ENCODE data around the gene CACNA1E. TPM values are rescaled to one million over a fixed set of nuclear protein-coding genes. Genes with fewer than 3 reads are reported as not detected.

Gene CACNA1E
- total RNA-seq, 1 experiment from 2014 or later: 0.45 TPM

- intact Hi-C loops (cut with micrococcal nuclease; ENCODE audit: unreplicated experiment): no loop called here
- CTCF ChIA-PET: no interaction called here
- Histone ChIP-seq H3K27me3 (replicated peaks; ENCODE audit: control insufficient read depth, insufficient read depth, low read length) (no peaks in the 10 kb centered on the region), H3K36me3 (ENCODE audit: control insufficient read depth, insufficient read depth, low read length) (no peaks in the 10 kb centered on the region), H3K4me3 (ENCODE audit: low read depth, low read length) (no peak overlapping the region), H3K4me1 (no peaks in the 10 kb centered on the region), H3K9me3 (no peaks in the 10 kb centered on the region)
- TF ChIP-seq, protein P1, sequence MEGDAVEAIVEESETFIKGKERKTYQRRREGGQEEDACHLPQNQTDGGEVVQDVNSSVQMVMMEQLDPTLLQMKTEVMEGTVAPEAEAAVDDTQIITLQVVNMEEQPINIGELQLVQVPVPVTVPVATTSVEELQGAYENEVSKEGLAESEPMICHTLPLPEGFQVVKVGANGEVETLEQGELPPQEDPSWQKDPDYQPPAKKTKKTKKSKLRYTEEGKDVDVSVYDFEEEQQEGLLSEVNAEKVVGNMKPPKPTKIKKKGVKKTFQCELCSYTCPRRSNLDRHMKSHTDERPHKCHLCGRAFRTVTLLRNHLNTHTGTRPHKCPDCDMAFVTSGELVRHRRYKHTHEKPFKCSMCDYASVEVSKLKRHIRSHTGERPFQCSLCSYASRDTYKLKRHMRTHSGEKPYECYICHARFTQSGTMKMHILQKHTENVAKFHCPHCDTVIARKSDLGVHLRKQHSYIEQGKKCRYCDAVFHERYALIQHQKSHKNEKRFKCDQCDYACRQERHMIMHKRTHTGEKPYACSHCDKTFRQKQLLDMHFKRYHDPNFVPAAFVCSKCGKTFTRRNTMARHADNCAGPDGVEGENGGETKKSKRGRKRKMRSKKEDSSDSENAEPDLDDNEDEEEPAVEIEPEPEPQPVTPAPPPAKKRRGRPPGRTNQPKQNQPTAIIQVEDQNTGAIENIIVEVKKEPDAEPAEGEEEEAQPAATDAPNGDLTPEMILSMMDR (IDR thresholded peaks at IDR 0.05; ENCODE audit: insufficient read depth in 1 of 2, low read depth in 1 of 2, low read length in 1 of 2, severe bottlenecking in 1 of 2, unreplicated experiment in 1 of 2): no peak
- no peak for DNase-seq
- no peak overlapping the region for H3K27ac Mint-ChIP-seq (ENCODE audit: unreplicated experiment)
- POLR2A ChIA-PET: no interaction called here
- H3K4me3 Mint-ChIP-seq (ENCODE audit: unreplicated experiment): no peak overlapping the region
- no TSS peak for BruUV-seq (replicated peaks)
- H3K9me3 Mint-ChIP-seq (ENCODE audit: unreplicated experiment): no peaks in the 10 kb centered on the region
- H3K36me3 Mint-ChIP-seq (ENCODE audit: insufficient read depth, unreplicated experiment): no peaks in the 10 kb centered on the region
- H3K27me3 Mint-ChIP-seq (ENCODE audit: insufficient read depth, unreplicated experiment): peaks cover 14% of the 10 kb centered on the region
- no peaks in the 10 kb centered on the region for H3K4me1 Mint-ChIP-seq (ENCODE audit: low read depth, unreplicated experiment)
These were observed 147.5 kb downstream of the CACNA1E start for GRCh38 chr1:181630838-181631237.

DNA sequence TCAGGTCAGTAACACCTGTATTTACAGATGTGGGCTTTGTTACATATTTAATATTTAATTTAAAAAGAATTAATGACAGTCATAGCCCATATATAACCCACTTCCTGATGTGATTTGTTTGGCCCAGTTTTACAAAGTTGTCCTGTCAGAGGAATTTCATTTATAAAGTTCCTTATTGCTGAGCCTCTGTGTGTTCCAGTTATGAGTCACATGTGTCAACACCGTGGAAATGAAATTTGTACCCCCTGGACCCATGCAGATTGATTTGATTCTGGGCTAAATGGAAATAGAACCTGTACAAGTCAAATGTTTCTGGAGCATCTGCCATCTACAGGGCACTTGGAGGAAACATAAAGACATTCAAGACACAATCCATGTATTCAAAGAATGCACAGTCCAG is 149.2 kb downstream of the CACNA1E start:
- no TSS peak for BruUV-seq (replicated peaks)
- DNase-seq: no peak
- TF ChIP-seq, protein P1 (IDR thresholded peaks at IDR 0.05; ENCODE audit: insufficient read depth in 1 of 2, low read depth in 1 of 2, low read length in 1 of 2, severe bottlenecking in 1 of 2, unreplicated experiment in 1 of 2): no peak
- Mint-ChIP-seq H3K4me3 (ENCODE audit: unreplicated experiment) (no peak overlapping the region), H3K27me3 (ENCODE audit: insufficient read depth, unreplicated experiment) (peaks cover 14% of the 10 kb centered on the region), H3K36me3 (ENCODE audit: insufficient read depth, unreplicated experiment) (no peaks in the 10 kb centered on the region), H3K27ac (ENCODE audit: unreplicated experiment) (no peak overlapping the region), H3K9me3 (ENCODE audit: unreplicated experiment) (no peaks in the 10 kb centered on the region), H3K4me1 (ENCODE audit: low read depth, unreplicated experiment) (no peaks in the 10 kb centered on the region)
- H3K4me3 ChIP-seq (ENCODE audit: low read depth, low read length): no peak overlapping the region
- H3K9me3 ChIP-seq: no peaks in the 10 kb centered on the region
- H3K27me3 ChIP-seq (replicated peaks; ENCODE audit: control insufficient read depth, insufficient read depth, low read length): no peaks in the 10 kb centered on the region
- H3K36me3 ChIP-seq (ENCODE audit: control insufficient read depth, insufficient read depth, low read length): no peaks in the 10 kb centered on the region
- ChIA-PET CTCF (no interaction called here), POLR2A (no interaction called here)
- intact Hi-C loops (cut with micrococcal nuclease; ENCODE audit: unreplicated experiment): no loop called here
- no peaks in the 10 kb centered on the region for H3K4me1 ChIP-seq

DNA sequence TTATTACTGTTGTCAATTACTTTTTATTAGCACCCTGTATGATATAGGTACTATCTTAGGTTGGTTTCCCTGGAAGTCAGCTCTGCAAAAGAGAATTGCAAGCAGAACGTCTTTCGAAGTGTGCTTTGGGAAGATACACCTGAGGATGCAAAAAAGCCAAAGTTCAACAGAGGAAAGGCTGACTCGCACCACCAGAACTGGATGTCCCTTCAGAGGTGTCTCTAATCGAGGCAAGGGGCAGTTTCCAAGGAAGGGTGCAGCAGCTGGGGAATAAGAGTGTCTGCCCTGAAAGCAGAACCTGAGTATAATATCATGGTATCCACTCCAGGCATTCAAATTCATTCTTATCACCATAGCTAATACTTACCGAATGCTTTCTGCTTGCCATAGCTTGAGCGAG is 149.6 kb downstream of the CACNA1E start:
- H3K9me3 ChIP-seq: no peaks in the 10 kb centered on the region
- no peaks in the 10 kb centered on the region for H3K4me1 ChIP-seq
- intact Hi-C loops (cut with micrococcal nuclease; ENCODE audit: unreplicated experiment): no loop called here
- CTCF ChIA-PET: no interaction called here
- H3K4me3 ChIP-seq (ENCODE audit: low read depth, low read length): no peak overlapping the region
- DNase-seq: no peak
- H3K9me3 Mint-ChIP-seq (ENCODE audit: unreplicated experiment): no peaks in the 10 kb centered on the region
- H3K4me1 Mint-ChIP-seq (ENCODE audit: low read depth, unreplicated experiment): no peaks in the 10 kb centered on the region
- no peaks in the 10 kb centered on the region for H3K27me3 ChIP-seq (replicated peaks; ENCODE audit: control insufficient read depth, insufficient read depth, low read length)
- TF ChIP-seq, protein P1 (IDR thresholded peaks at IDR 0.05; ENCODE audit: insufficient read depth in 1 of 2, low read depth in 1 of 2, low read length in 1 of 2, severe bottlenecking in 1 of 2, unreplicated experiment in 1 of 2): no peak
- H3K36me3 Mint-ChIP-seq (ENCODE audit: insufficient read depth, unreplicated experiment): no peaks in the 10 kb centered on the region
- H3K27me3 Mint-ChIP-seq (ENCODE audit: insufficient read depth, unreplicated experiment): peaks cover 18% of the 10 kb centered on the region
- H3K4me3 Mint-ChIP-seq (ENCODE audit: unreplicated experiment): no peak overlapping the region
- no TSS peak for BruUV-seq (replicated peaks)
- no peak overlapping the region for H3K27ac Mint-ChIP-seq (ENCODE audit: unreplicated experiment)
- POLR2A ChIA-PET: no interaction called here
- H3K36me3 ChIP-seq (ENCODE audit: control insufficient read depth, insufficient read depth, low read length): no peaks in the 10 kb centered on the region
